ENCODE results near the gene ADGRB3.
"Not testable (repeated sequence)": the region's sequence is repeated elsewhere in the genome, so short reads cannot be mapped to it uniquely, and the experiment has no call there.

The ADGRB3 gene

GRCh38 chr6:69427882-69428281, 792.8 kb downstream of the ADGRB3 start:
- DNase-seq (ENCODE audit: low spot score) = no peak

DNA sequence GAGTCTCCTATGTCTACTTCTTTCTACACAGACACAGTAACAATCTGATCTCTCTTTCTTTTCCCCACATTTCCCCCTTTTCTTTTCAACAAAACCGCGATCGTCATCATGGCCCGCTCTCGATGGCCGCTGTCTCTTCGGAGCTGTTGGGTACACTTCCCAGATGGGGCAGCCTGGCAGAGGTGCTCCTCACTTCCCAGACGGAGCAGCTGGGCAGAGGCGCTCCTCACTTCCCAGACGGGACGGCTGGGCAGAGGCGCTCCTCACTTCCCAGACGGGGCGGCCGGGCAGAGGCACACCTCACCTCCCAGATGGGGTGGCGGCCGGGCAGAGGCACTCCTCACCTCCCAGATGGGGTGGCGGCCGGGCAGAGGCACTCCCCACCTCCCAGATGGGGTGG, 797.1 kb downstream of the ADGRB3 start:
- DNase-seq (ENCODE audit: low spot score) = not testable (repeated sequence)

DNA sequence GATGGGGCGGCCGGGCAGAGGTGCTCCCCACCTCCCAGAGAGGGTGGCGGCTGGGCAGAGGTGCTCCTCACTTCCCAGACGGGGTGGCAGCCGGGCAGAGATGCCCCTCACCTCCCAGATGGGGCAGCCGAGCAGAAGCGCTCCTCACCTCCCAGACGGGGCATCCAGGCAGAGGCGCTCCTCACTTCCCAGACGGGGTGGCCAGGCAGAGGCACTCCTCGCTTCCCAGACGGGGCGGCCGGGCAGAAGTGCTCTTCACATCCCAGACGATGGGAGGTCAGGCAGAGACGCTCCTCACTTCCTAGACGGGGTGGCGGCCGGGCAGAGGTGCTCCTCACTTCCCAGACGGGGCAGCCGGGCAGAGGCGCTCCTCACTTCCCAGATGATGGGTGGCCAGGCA, 798.0 kb downstream of the ADGRB3 start:
- DNase-seq (ENCODE audit: low spot score) = not testable (repeated sequence)

GRCh38 chr6:69438113-69438512, 803.0 kb downstream of the ADGRB3 start:
- DNase-seq (ENCODE audit: low spot score) = no peak
